ENCODE measurements around the gene COBL.

Gene COBL

GRCh38 chr7:51316666-51317581 is at the start of gene COBL:
Gene COBL, minus strand, starts transcription at chr7:51316809. Its CDS starts 176 bp downstream, at chr7:51316633.
- no peak for DNase-seq (ENCODE audit: extremely low read depth in 1 of 2, low read depth in 1 of 2)

- no peak for DNase-seq (ENCODE audit: extremely low read depth in 1 of 2, low read depth in 1 of 2)
These were observed 49.6 kb upstream of the COBL start for GRCh38 chr7:51366172-51366728.

DNA sequence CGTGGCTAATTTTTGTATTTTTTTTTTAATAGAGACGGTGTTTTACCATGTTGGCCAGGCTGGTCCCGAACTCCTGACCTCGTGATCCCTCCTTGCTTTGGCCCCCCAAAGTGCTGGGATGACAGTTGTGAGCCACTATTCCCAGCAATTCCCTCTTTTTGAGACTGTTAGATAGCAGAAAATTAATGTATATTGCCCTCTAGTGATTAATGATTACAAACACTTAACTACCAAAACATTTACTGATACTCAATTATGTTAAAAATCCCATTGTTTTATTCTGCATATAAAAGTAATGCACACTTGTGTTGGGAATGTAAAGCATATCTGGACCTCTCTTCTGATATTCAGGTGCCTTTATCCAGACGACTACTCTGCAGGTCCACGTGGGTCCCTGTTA is 41.2 kb upstream of the COBL start:
- no peak for DNase-seq (ENCODE audit: extremely low read depth in 1 of 2, low read depth in 1 of 2)

GRCh38 chr7:51356849-51357516 is 40.4 kb upstream of the COBL start:
- DNase-seq (ENCODE audit: extremely low read depth in 1 of 2, low read depth in 1 of 2): no peak

DNA sequence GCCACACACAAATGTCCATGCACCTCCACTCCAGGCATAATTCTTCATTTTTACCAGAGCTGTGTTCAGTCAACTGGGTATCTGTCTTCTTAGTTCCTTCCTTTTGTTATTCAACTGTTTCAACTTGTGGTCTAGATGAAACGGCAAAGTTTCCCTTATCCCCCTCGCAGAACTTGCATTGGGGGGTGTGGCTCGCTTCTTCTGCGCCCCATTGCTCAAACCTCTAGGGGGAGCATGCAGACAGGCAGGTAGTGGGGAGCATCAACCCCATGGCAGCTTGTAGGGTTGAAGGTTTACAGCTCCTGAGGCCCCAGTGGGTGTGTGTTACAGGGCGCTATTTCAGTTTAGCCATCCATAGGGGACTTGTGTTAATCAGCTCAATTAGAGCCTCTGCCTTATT is 38.3 kb upstream of the COBL start:
- DNase-seq (ENCODE audit: extremely low read depth in 1 of 2, low read depth in 1 of 2): no peak

DNA sequence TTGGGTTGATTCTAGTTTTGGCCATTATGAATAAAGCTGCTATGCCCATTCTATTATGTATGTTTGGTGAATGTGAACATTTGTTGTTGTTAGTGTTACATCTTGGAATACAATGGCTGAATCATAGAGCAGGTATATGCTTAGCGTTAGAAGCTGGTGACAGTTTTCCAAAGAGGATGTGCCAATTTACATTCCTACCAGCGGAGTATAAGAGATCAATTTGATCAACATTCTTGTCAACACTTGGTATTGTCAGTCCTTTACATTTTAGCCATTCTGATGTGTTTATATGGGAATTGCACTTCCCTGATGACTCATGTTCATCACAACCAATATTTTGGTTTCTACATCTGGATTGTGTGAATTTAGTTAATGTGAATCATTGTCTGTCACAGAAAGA is 37.8 kb upstream of the COBL start:
- no peak for DNase-seq (ENCODE audit: extremely low read depth in 1 of 2, low read depth in 1 of 2)

- no peak for DNase-seq (ENCODE audit: extremely low read depth in 1 of 2, low read depth in 1 of 2)
These were observed 35.8 kb upstream of the COBL start for GRCh38 chr7:51352174-51353100.

DNA sequence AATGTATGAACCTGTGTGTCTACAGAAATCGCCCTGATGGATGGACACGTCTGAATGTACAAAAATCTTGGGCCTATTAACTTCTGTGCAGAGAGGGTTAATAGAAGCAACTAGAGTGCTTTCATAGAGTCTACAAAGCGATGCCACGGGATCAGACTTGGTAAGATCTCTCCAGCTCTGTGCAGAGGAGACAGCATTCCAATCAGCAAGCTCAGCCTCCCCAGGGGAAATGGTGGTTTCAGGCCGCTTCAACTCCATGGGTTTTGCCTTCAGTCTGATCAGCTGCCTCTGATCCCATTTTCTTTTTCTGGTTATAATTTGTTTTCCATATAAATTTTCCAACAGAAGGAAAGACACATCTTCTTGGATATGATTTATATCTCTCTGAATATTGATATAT is 35.1 kb upstream of the COBL start:
- DNase-seq (ENCODE audit: extremely low read depth in 1 of 2, low read depth in 1 of 2): no peak

DNA sequence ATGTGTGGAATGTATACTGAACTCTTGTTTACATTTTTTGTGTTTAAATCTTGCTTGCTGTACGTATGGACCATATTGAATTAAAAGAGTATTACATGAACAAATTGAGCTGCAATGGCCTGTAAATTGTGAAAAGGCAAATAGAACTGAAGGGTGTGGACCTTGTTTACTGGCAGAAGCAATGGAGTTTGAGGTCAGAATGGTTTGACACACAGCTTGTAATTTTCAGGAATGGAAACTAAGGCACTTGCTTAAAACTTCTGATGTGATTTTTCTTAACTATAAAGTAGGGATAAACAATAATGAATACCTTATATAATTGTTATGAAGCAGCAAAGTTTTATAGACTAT is 33.9 kb upstream of the COBL start:
- DNase-seq (ENCODE audit: extremely low read depth in 1 of 2, low read depth in 1 of 2): no peak

DNA sequence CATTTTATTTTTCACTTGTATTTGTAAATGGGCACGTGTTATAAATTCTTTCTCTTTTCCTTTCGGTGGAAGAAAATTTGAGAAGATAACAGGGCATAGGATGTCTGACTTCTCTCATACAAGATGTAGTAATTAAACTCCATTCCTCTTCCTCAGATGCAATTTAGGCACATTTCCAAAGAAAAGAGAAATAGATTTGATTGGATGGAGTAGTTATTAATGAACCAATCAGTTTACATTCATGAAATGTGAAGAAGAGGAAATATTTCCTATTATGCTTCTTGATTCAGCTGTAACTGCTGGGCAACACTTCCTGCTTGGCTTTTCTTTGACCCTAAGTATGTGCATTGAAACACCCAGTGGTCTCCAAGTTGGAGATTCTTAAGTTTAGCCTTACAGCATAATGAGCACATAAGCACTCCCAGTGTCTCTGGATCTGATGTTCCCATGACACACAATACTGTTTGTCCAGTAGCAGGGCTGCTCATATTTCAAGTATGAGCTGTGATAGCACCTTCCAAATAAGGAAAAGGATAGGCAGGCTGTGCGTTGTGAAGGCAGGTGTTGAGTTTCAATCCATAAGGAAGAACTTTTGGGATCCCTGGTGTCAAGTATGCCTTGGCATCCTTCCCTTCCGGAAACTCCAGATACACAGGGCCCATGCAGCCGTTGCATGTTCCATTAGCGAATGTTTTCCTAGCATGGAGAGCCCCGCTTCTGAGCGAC is 33.4 kb upstream of the COBL start:
- no peak for DNase-seq (ENCODE audit: extremely low read depth in 1 of 2, low read depth in 1 of 2)

DNA sequence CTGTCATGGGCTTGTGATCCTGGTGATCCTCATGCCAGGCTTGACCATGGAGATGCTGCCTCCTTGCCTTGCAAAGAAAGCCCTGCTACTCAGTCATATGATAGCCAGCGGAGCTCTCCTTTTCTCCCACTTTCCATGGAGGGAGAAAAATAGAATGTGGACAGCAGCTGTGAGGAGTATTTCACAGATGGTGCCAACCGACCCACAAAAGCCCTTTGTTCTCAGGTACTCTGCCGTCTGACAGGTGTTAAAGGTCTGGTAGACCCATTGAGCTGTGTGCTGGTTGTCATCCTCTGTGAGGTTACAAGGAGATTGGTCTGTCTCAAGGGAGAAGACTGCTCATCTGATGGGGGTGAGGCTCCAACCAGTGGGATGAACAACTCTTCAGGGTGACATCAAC is 29.5 kb upstream of the COBL start:
- no peak for DNase-seq (ENCODE audit: extremely low read depth in 1 of 2, low read depth in 1 of 2)

DNA sequence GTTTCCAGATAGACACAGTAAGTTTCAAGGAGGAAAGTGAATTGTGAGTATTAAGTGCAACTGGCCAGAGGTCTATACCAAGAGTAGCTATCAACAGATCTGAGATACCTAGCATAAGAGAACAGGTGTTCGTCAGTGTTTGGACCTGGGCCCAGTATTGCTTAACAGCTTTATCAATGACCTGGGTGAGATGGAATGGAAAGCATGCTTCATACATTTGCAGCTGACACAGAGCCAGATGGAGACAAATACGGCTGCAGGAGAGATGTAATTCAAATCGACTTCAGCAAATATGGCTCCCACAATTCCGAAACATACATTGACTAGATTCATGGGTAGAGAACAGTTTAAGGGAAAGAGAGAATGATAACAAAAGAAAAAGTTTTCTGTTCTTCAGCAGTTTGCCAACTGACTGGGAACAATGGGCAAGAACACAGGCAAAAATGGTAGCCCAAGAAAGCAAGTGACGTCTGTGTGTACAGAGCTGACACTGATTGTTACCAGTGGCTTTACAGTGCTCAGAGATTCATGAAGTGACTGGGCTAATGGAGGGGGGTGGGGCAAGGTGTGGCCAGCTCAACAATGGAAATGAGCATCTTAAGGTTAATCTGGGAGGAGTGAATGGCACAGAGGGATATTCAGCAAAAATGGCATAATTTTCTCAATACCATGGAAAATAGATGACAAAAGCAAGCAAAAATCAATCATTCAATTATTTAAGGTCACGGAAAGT is 28.0 kb upstream of the COBL start:
- no peak for DNase-seq (ENCODE audit: extremely low read depth in 1 of 2, low read depth in 1 of 2)

GRCh38 chr7:51340936-51341335 is 24.3 kb upstream of the COBL start:
- DNase-seq (ENCODE audit: extremely low read depth in 1 of 2, low read depth in 1 of 2): no peak

- no peak for DNase-seq (ENCODE audit: extremely low read depth in 1 of 2, low read depth in 1 of 2)
These were observed 23.6 kb upstream of the COBL start for GRCh38 chr7:51340029-51340838.

DNA sequence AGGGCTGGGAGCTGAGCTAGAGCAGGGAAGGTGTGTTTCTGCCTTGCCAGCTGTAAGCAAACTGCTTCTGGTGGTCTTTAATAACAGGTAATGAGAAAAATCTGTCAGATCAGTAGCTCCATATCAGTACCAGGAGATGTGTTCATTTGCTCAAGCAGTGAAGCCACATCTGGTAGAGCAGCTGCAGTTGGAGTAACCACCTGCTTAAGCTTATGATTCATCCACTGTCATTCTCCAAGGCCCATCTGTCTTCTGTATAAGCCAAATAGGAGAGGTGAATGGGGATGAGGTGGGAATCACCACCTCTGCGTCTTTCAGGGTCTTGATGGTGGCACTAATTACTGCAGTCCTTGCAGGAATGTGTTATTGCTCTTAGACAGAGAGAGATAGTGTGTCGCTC is 18.4 kb upstream of the COBL start:
- DNase-seq (ENCODE audit: extremely low read depth in 1 of 2, low read depth in 1 of 2): no peak

DNA sequence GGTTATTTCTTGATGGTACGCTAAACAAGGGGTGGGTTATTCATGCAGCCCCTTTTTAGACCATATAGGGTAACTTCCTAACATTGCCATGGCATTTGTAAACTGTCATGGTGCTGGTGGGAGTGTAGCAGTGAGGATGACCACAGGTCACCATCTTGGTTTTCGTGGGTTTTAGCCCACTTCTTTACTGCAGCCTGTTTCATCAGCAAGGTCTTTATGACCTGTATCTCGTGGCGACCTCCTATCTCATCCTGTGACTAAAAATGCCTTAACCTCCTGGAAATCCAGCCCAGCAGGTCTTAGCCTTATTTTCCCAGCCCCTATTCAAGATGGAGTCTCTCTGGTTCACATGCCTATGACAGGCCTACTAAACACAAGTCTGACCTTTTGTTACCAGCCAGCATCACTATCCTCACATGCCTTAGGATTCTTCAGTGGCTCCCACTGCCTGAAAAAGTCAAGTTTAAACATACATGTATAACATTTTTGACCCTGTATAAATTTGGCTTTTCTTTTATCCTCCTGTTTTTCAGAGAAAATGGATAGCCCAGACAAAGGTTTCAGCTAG is 13.2 kb upstream of the COBL start:
- no peak for DNase-seq (ENCODE audit: extremely low read depth in 1 of 2, low read depth in 1 of 2)

DNA sequence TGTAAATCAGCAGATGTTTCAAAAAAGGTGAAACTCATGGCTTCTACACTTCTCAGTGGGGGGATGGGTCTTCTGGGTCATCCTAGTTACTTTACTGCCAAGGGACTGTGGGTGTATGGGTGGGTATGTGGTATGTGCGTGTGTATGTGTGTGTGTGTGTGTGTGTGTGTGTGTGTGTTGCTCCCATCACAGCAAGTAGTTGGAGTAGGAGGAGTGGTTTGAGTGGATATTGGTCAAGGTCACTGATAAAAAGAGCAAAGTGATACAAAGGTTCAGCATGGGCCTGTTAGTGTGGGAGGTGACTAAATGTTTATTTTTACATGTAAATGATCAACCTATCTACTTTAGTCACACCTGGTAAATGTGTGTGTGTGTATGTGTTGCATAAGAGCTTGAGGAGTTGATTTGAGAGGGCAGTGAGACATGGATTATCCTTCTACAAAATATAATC is 11.8 kb upstream of the COBL start:
- no peak for DNase-seq (ENCODE audit: extremely low read depth in 1 of 2, low read depth in 1 of 2)

DNA sequence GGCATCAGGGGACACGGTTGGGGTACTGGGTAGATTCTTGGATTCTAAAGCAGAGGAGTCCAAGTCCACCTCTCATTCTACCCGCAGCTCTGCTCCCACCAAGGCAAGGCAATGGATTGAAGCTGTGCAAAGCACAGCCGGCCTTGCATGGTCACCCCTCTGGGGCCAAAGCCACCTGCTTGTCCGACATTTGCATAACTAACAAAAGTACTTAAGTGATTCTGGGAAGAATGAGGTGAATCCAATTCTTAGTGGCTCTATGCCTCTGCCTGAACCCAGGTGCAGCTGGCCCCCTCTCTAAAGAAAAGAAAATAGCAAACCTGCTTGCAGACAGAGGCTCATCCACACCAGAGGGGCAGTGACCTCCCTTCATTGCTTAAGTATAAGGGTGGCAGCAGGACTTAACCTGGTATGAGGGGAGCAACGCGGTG is 10.7 kb upstream of the COBL start:
- no peak for DNase-seq (ENCODE audit: extremely low read depth in 1 of 2, low read depth in 1 of 2)

Data from stimulated activated CD8-positive, alpha-beta memory T cell treated with anti-CD3 and anti-CD28 coated beads, Interleukin-7, amount 100 ng/mL, for 48 hours (primary cell).